ENCODE measurements around the gene ITGAX. TPM values are rescaled to one million over a fixed set of nuclear protein-coding genes. Genes with fewer than 3 reads are reported as not detected.

ITGAX gene
- total and polyA plus RNA-seq, 2 of the 8 experiments (the other 6 are each of a cell fraction or from before 2014, with no cell fraction given): 0.30 TPM; not detected in 1

DNA sequence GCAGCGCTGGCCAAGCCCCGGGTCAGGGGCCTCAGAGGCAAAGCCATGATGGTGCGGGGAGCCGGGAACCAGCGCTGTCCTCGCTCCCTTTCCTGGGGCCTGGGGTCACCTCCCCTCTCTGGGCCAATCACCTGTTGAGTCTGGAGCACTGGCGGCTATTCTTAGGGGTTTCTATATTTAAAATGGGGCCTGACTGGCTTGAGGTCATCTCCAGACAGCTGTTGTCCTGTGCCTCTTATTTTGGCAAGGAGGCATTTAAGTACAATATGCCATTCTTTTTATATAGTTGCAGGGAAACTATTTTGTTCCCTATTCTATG, 73.3 kb downstream of the ITGAX start, which contains the start of gene COX6A2:
Gene COX6A2, minus strand, starts transcription at position 82 of the 319 bp plus-strand sequence. Its CDS starts 35 bp downstream, at position 47.
- POLR2A ChIA-PET (ENCODE audit: partially characterized antibody): interaction anchor here (2.1 to 2.5 kb wide), 2 partner anchors 30 to 248 kb away, joined by 5 to 10 read pairs; partner anchors contain the start of gene FUS
- Histone ChIP-seq H2AK5ac (ENCODE audit: low read depth, low read length) (no peak within 1 kb of the TSS), H3K79me2 (ENCODE audit: control insufficient read depth in 1 of 2, insufficient read depth in 2 of 2, low read length in 2 of 2) (no peaks in the 10 kb centered on the region), H3K79me1 (ENCODE audit: low read depth, low read length) (no peaks in the 10 kb centered on the region), H3K4me3 (ENCODE audit: extremely low read depth in 1 of 4, insufficient read depth in 2 of 4, low read depth in 3 of 4, low read length in 4 of 4) (peak within 1 kb of the TSS in 3 of 4 experiments; percentile 2 to 50 (median 15); a peak in 5 of 8 replicates), H2BK12ac (ENCODE audit: low read depth, low read length) (peak within 1 kb of the TSS; percentile 27; the same call in 1 of the 2 replicates), H3K36me3 (ENCODE audit: control insufficient read depth in 2 of 4, insufficient read depth in 4 of 4, low read length in 3 of 4) (no peaks in the 10 kb centered on the region), H3K4me2 (ENCODE audit: insufficient read depth in 1 of 2, low read depth in 2 of 2, low read length in 2 of 2) (peak within 1 kb of the TSS; percentile 54 to 57), H4K8ac (ENCODE audit: extremely low read depth, insufficient read depth, low read length) (peak within 1 kb of the TSS; percentile 81; the same call in 1 of the 2 replicates), H3K9ac (replicated peaks in 1 of 4; ENCODE audit: extremely low read depth in 1 of 4, low read depth in 3 of 4, low read length in 3 of 4) (no peak within 1 kb of the TSS), H3K9me3 (ENCODE audit: insufficient read depth in 2 of 2, low read depth in 1 of 2, low read length in 1 of 2) (peaks cover 5 to 6% of the 10 kb centered on the region in 2 experiments), H3K56ac (replicated peaks; ENCODE audit: insufficient read length, low read depth, low read length) (no peak within 1 kb of the TSS), H2AFZ (ENCODE audit: low read length) (peak within 1 kb of the TSS; percentile 7; the same call in 1 of the 2 replicates), H2BK15ac (ENCODE audit: low read length) (no peak within 1 kb of the TSS), H2BK5ac (ENCODE audit: low read depth, low read length) (no peak within 1 kb of the TSS), H3K23me2 (ENCODE audit: low read depth, low read length) (peaks cover 2% of the 10 kb centered on the region; the same call in 1 of the 2 replicates), H3K18ac (ENCODE audit: extremely low read depth, low read length) (no peak within 1 kb of the TSS; the same call in 1 of the 2 replicates), H3K23ac (ENCODE audit: insufficient read length) (no peak within 1 kb of the TSS), H3K27me3 (replicated peaks in 1 of 4; ENCODE audit: control insufficient read depth in 3 of 4, extremely low read depth in 1 of 4, insufficient read depth in 3 of 4, low read length in 3 of 4) (peaks cover 5 to 25% (median 24%) of the 10 kb centered on the region in 4 experiments), H3K14ac (ENCODE audit: insufficient read length) (no peak within 1 kb of the TSS), H2BK120ac (replicated peaks; ENCODE audit: low read depth, low read length) (no peak within 1 kb of the TSS), H3K4me1 (replicated peaks in 1 of 4; ENCODE audit: control insufficient read depth in 3 of 4, insufficient read depth in 4 of 4, low read length in 3 of 4) (no peaks in the 10 kb centered on the region; a peak in 2 of 7 replicates), H3K27ac (ENCODE audit: low read depth, low read length) (no peak within 1 kb of the TSS), H4K20me1 (replicated peaks in 1 of 2; ENCODE audit: control insufficient read depth in 1 of 2, insufficient read depth in 2 of 2, low read length in 2 of 2) (no peaks in the 10 kb centered on the region), H4K5ac (ENCODE audit: insufficient read length, low read depth, low read length) (no peak within 1 kb of the TSS), H3K4ac (replicated peaks; ENCODE audit: insufficient read length, low read depth, low read length) (no peak within 1 kb of the TSS), H2BK20ac (ENCODE audit: low read length) (no peak within 1 kb of the TSS), H4K91ac (replicated peaks; ENCODE audit: insufficient read length, low read length) (no peak within 1 kb of the TSS)
- FAIRE-seq: no peak
- CTCF ChIA-PET (ENCODE audit: partially characterized antibody): interaction anchor here (1.1 to 5.8 kb wide), 4 partner anchors 14 to 95 kb away, joined by 4 to 36 read pairs (median 4); partner anchors contain the start of gene ZNF843
- WGBS, 2 experiments (ENCODE audit: extremely low coverage in 1 of 2, insufficient coverage in 1 of 2, insufficient read length in 1 of 2, insufficient replicate concordance in 2 of 2, low coverage in 1 of 2, low lambda C conversion rate in 2 of 2, missing lambda C conversion rate in 1 of 2): 70% methylated on average over 7 of the region's 7 CpGs; no CpG with 5 or more reads in 1 of the 2 experiments
- DNase-seq (ENCODE audit: low read depth in 1 of 2, low spot score in 2 of 2): no peak
- no peak for TF ChIP-seq BCL11A (IDR thresholded peaks at IDR 0.05; ENCODE audit: low read depth in 2 of 2, low read length in 2 of 2)
- no peak for TF ChIP-seq SAP30 (IDR thresholded peaks at IDR 0.05; ENCODE audit: insufficient read depth, insufficient replicate concordance, low read length)
- no peak for TF ChIP-seq CHD2 (IDR thresholded peaks at IDR 0.05; ENCODE audit: low read length)
- TF ChIP-seq BRCA1 (IDR thresholded peaks at IDR 0.05; ENCODE audit: low read depth, low read length): no peak
- no peak for TF ChIP-seq SIN3A (conservative IDR thresholded peaks at IDR 0.05 in 1 of 2, IDR thresholded peaks at IDR 0.05 in 1 of 2; ENCODE audit: low read depth in 1 of 2, low read length in 2 of 2)
- TF ChIP-seq RBBP5 (IDR thresholded peaks at IDR 0.05; ENCODE audit: borderline replicate concordance, low read depth, low read length): no peak
- TF ChIP-seq SUZ12 (IDR thresholded peaks at IDR 0.05; ENCODE audit: low read length): no peak
- no peak for TF ChIP-seq EP300 (IDR thresholded peaks at IDR 0.05; ENCODE audit: borderline replicate concordance in 1 of 2, low read depth in 2 of 2, low read length in 2 of 2)
- TF ChIP-seq TCF12 (IDR thresholded peaks at IDR 0.05; ENCODE audit: low read depth, low read length): no peak
- TF ChIP-seq, protein P1, sequence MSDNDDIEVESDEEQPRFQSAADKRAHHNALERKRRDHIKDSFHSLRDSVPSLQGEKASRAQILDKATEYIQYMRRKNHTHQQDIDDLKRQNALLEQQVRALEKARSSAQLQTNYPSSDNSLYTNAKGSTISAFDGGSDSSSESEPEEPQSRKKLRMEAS (IDR thresholded peaks at IDR 0.05): no peak
- no peak for TF ChIP-seq NRF1 (IDR thresholded peaks at IDR 0.05; ENCODE audit: low read depth, low read length)
- TF ChIP-seq HDAC2 (IDR thresholded peaks at IDR 0.05; ENCODE audit: borderline replicate concordance in 1 of 2, low read depth in 2 of 2, low read length in 2 of 2): no peak

Measured in H1 (cell line).